OCI-LY7 (cell line): ENCODE data around the gene MAN1A1. TPM values are rescaled to one million over a fixed set of nuclear protein-coding genes. Genes with fewer than 3 reads are reported as not detected.

Source experiments
- BruUV-seq: library from RNA; stranded (reverse); fragments of 400-500 nt; replicated peaks from 2 replicates; lab custom pipeline; 2021; lab: Mats Ljungman, UMichigan
- CTCF ChIA-PET: fragments of 300-600 bp; sonication (Branson Sonifier 250); formaldehyde crosslinking; loops from one replicate; lab custom pipeline; 2022; ENCODE audit warnings: antibody characterized with exemption; ENCODE audit not compliant: unreplicated experiment; lab: Charles Lee
- POLR2A ChIA-PET: fragments of 300-600 bp; sonication (Branson Sonifier 250); formaldehyde crosslinking; loops from one replicate; lab custom pipeline; 2022; ENCODE audit warnings: antibody characterized with exemption; lab: Charles Lee
- DNase-seq: peaks from one replicate; pipeline ENCODE4 v3.0.0-alpha.2; 2015; ENCODE audit warnings: low spot score
- H2AFZ ChIP-seq: fragments of 200-600 bp; sonication (generic), shearing (Covaris generic); 2 replicates; pipeline ENCODE4 v1.6.1; 2014; ENCODE audit warnings: mild to moderate bottlenecking, antibody characterized with exemption, low read length, moderate library complexity
- H3K27ac ChIP-seq: fragments of 200-600 bp; sonication (generic); 2 replicates; pipeline ENCODE4 v1.5.1; 2014; ENCODE audit warnings: mixed run types, low read depth, mild to moderate bottlenecking, moderate library complexity, low read length, inconsistent platforms; ENCODE audit not compliant: poor library complexity, severe bottlenecking
- H3K36me3 ChIP-seq: fragments of 200-600 bp; sonication (generic); 2 replicates; pipeline ENCODE4 v1.6.1; 2014; ENCODE audit warnings: mild to moderate bottlenecking, antibody characterized with exemption, low read length, moderate library complexity, mixed read lengths; ENCODE audit not compliant: insufficient read depth
- H3K4me1 ChIP-seq: fragments of 200-600 bp; sonication (generic); 2 replicates; pipeline ENCODE4 v1.5.1; 2014; ENCODE audit warnings: mild to moderate bottlenecking, low read length; ENCODE audit not compliant: insufficient read depth, poor library complexity, severe bottlenecking
- H3K4me2 ChIP-seq: fragments of 200-600 bp; sonication (generic); 2 replicates; pipeline ENCODE4 v1.6.1; 2014; ENCODE audit warnings: mild to moderate bottlenecking, low read length
- H3K4me3 ChIP-seq: fragments of 200-600 bp; sonication (generic); 2 replicates; pipeline ENCODE4 v1.5.1; 2014; ENCODE audit warnings: mild to moderate bottlenecking, low read depth, low read length; ENCODE audit not compliant: poor library complexity, severe bottlenecking
- H3K79me2 ChIP-seq: fragments of 200-600 bp; sonication (generic); 2 replicates; pipeline ENCODE4 v1.6.1; 2016; ENCODE audit warnings: low read depth, mild to moderate bottlenecking, low read length, moderate library complexity, mixed read lengths; ENCODE audit not compliant: insufficient read depth
- H3K9me2 ChIP-seq: fragments of 200-600 bp; sonication (generic); 2 replicates; pipeline ENCODE4 v1.6.1; 2016; ENCODE audit warnings: mild to moderate bottlenecking, low read length, mixed read lengths; ENCODE audit not compliant: insufficient read depth
- H3K9me3 ChIP-seq: fragments of 200-600 bp; sonication (generic); 2 replicates; pipeline ENCODE4 v1.6.1; 2014; ENCODE audit warnings: mild to moderate bottlenecking, mixed run types, low read length, mixed read lengths
- H4K20me1 ChIP-seq: fragments of 200-600 bp; sonication (generic); 2 replicates; pipeline ENCODE4 v1.6.1; 2014; ENCODE audit warnings: mild to moderate bottlenecking, antibody characterized with exemption, low read length, moderate library complexity, mixed read lengths; ENCODE audit not compliant: insufficient read depth
- CTCF ChIP-seq: fragments of 200-600 bp; sonication (generic); conservative IDR thresholded peaks from 2 replicates; pipeline ENCODE4 v1.5.1; 2014; ENCODE audit warnings: mild to moderate bottlenecking, antibody characterized with exemption, low read length, moderate library complexity, mixed read lengths
- EZH2phosphoT487 ChIP-seq: fragments of 200-600 bp; sonication (generic); IDR thresholded peaks from 2 replicates; pipeline ENCODE4 v1.6.1; 2018; ENCODE audit warnings: low read depth, borderline replicate concordance, mild to moderate bottlenecking, mixed run types, antibody characterized with exemption, low read length, moderate library complexity, mixed read lengths
- intact Hi-C: fragments of 100-400 bp; cut with micrococcal nuclease; formaldehyde crosslinking; loops from one replicate; pipeline ENCODE4 v1.10.0; 2022; ENCODE audit not compliant: unreplicated experiment
- total RNA-seq, 2 experiments: library from RNA; depleted of rRNA in 1 of 2; stranded (reverse); fragments of >200 nt in 1 of 2; shearing (Covaris generic) in 1 of 2; gene quantifications; 2 replicates each; pipeline ENCODE4 v1.2.3, GENCODE V29; 2014 to 2022

Gene MAN1A1
- total RNA-seq, 2 experiments from 2014 or later, result 72.4 to 74.3 TPM

DNA sequence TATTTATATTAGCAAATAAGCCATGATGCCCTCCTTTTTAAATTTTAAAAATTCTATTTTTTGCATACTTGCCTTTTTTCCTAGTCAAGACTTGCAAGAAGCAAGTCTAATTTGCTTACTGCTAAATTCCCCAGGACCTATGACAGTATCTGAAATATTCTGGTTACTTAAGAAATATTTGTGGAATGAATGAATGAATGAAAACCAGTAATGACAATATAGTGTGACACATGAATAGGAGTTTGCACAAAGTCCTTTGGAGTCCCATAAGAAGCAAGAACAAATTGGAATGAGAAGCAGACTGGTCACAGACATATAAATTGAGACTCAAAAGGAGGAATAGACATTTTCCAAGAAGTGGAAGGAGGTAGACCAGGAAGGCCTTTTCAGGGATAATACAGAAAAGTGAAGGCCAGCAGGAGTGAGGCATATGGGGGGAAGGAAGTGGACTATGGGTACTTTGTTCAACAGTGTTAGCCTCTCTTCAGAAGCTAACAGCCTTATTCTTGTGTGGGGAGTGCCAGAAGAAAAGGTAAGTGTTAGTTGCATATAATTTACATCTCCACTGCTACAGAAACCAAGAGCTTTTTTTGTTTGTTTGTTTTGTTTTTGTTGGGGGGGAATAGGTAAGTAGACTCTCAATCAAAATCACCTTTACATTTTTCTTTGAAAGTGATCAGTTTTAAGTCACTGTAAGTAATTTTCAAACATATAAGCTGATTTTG, 177.5 kb downstream of the MAN1A1 start:
- intact Hi-C loops, result no loop called here
- no peak overlapping the region for H3K4me2 ChIP-seq
- no peak overlapping the region for H3K27ac ChIP-seq
- H2AFZ ChIP-seq, result no peak overlapping the region
- no peaks in the 10 kb centered on the region for H3K79me2 ChIP-seq
- H3K9me2 ChIP-seq, result no peaks in the 10 kb centered on the region
- peaks cover 18% of the 10 kb centered on the region for H3K36me3 ChIP-seq
- no peak for DNase-seq
- ChIA-PET CTCF (no interaction called here), POLR2A (interaction anchor here (0.6 to 1.9 kb wide), 8 partner anchors 7 to 1043 kb away, joined by 3 to 6 read pairs (median 3); no protein-coding TSS in a partner anchor)
- H3K4me3 ChIP-seq, result no peak overlapping the region
- no peak for TF ChIP-seq EZH2phosphoT487
- TF ChIP-seq CTCF, result no peak
- no peaks in the 10 kb centered on the region for H3K9me3 ChIP-seq
- H3K4me1 ChIP-seq, result no peaks in the 10 kb centered on the region
- H4K20me1 ChIP-seq, result no peaks in the 10 kb centered on the region
- no TSS peak for BruUV-seq

DNA sequence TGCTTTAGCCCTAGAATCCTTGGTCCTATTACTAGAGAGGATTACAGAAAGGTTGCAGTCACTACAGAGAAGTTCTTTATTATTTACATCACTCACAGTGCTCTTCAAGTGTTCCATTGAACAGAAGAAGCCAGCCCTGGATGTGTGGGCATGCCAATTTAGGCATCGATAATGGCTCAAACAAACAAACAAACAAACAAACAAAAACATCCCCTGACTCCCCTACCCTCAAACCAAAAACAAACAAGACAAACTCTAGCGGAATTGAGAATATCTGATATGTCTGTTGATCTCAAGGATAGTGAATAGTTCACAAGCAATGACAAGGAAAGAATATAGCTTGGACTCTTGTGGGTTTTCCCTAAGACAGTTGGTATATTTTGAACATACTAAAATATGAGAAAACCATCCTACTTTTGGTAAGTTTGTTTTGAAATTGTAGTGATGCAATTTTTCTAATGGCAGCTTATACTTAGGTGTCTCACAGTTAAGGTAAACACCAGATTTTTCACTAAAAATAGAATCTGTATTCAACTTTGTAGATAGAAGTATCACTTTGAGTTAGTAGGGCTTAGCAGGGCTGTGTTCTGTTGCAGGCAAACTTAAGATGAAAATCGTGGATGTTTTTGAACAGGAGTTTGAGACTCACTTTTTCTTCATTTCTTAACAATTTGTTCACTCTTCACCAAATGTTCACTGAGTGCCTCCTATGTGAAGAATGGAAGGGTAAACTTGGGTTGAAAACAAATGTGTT, 178.3 kb downstream of the MAN1A1 start:
- Histone ChIP-seq H4K20me1 (no peaks in the 10 kb centered on the region), H3K9me3 (no peaks in the 10 kb centered on the region), H2AFZ (no peak overlapping the region), H3K4me2 (no peak overlapping the region), H3K79me2 (no peaks in the 10 kb centered on the region), H3K36me3 (peaks cover 10% of the 10 kb centered on the region), H3K9me2 (no peaks in the 10 kb centered on the region), H3K27ac (no peak overlapping the region), H3K4me3 (no peak overlapping the region), H3K4me1 (no peaks in the 10 kb centered on the region)
- POLR2A ChIA-PET, result interaction anchor here (1.4 kb wide), 1 partner anchor 733 kb away, joined by 3 read pairs; no protein-coding TSS in a partner anchor
- no peak for TF ChIP-seq CTCF
- no peak for TF ChIP-seq EZH2phosphoT487
- intact Hi-C loops, result no loop called here
- no TSS peak for BruUV-seq
- CTCF ChIA-PET, result no interaction called here
- no peak for DNase-seq
